ENCODE measurements around the gene KBTBD3.
"Not testable (repeated sequence)": the region's sequence is repeated elsewhere in the genome, so short reads cannot be mapped to it uniquely, and the experiment has no call there.

Gene KBTBD3

GRCh38 chr11:106015066-106015465, 62.1 kb downstream of the KBTBD3 start:
- H3K27ac ChIP-seq, result no peak overlapping the region
- TF ChIP-seq CTCF (conservative IDR thresholded peaks at IDR 0.05), result no peak

- TF ChIP-seq CTCF (conservative IDR thresholded peaks at IDR 0.05), result no peak
- H3K27ac ChIP-seq, result no peak overlapping the region
Measured at GRCh38 chr11:106014620-106015019, 62.5 kb downstream of the KBTBD3 start.

GRCh38 chr11:106014035-106014434, 63.1 kb downstream of the KBTBD3 start:
- no peak overlapping the region for H3K27ac ChIP-seq
- no peak for TF ChIP-seq CTCF (conservative IDR thresholded peaks at IDR 0.05)

GRCh38 chr11:106012744-106013143, 64.4 kb downstream of the KBTBD3 start:
- no peak overlapping the region for H3K27ac ChIP-seq
- TF ChIP-seq CTCF (conservative IDR thresholded peaks at IDR 0.05), result no peak

- no peak for TF ChIP-seq CTCF (conservative IDR thresholded peaks at IDR 0.05)
- no peak overlapping the region for H3K27ac ChIP-seq
Measured at GRCh38 chr11:106011481-106011880, 65.7 kb downstream of the KBTBD3 start.

- H3K27ac ChIP-seq, result not testable (repeated sequence)
Measured at GRCh38 chr11:106003094-106003493, 74.1 kb downstream of the KBTBD3 start.

- no peak overlapping the region for H3K27ac ChIP-seq
- no peak for TF ChIP-seq CTCF (conservative IDR thresholded peaks at IDR 0.05)
Measured at GRCh38 chr11:106001304-106002012, 75.7 kb downstream of the KBTBD3 start.

All from VCaP (cell line).